GM21528 (cell line): ENCODE data around the gene RBM20.
"Not testable (repeated sequence)": the region's sequence is repeated elsewhere in the genome, so short reads cannot be mapped to it uniquely, and the experiment has no call there.

Source experiments
- ATAC-seq: cut with Tn5 transposase; IDR thresholded peaks from one replicate; pipeline ENCODE4 v1.9.1; 2021; ENCODE audit warnings: mild to moderate bottlenecking, moderate library complexity; ENCODE audit not compliant: unreplicated experiment, low FRiP score

RBM20 gene

DNA sequence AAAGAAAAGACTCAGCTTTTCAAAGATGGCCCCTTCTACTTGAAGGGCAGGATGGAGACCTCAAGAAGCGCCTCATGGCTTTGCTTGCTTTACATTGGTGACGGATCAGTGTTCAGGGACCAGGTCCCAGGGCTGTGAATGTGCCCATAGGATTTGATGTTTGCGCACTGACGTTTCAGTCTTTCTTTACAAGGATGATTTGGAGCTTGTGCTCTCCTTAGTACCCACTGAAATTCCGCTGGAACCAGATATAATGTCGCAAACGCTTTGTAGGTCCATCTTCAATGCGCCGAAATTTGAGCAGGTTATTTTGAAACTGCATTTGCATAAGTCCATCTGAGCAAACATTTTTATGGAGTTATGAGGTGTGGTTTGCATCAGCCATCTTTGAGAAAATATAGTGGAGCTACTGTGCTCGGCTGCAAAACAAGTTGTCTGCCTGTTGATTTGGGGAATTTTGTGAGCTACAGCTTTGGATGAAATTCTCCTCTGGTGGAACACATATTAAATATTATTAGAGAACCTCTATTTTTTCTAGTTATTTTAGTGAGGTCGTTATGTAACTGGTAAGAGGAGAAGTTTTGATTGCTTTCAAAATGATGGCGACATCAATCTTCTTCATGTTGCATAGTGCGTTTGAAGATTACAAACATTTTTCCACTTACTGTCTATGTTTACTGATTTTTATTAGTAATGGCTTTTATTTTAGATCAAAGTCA, 2.4 kb downstream of the RBM20 start:
- no peak for ATAC-seq

DNA sequence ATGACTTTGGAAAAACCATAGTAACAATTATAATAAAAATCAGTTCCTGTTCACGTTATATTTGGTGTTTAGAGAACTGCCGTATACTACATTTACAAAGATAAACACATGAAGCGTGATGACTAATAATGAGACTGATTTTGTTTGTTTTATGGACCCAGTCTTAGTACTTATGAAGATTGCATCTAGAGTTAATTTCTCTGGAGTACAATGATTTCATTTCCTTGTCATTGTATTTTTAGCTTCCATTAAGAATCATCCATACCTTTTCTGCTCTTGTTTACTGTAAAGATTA, 2.9 kb downstream of the RBM20 start:
- ATAC-seq: no peak

DNA sequence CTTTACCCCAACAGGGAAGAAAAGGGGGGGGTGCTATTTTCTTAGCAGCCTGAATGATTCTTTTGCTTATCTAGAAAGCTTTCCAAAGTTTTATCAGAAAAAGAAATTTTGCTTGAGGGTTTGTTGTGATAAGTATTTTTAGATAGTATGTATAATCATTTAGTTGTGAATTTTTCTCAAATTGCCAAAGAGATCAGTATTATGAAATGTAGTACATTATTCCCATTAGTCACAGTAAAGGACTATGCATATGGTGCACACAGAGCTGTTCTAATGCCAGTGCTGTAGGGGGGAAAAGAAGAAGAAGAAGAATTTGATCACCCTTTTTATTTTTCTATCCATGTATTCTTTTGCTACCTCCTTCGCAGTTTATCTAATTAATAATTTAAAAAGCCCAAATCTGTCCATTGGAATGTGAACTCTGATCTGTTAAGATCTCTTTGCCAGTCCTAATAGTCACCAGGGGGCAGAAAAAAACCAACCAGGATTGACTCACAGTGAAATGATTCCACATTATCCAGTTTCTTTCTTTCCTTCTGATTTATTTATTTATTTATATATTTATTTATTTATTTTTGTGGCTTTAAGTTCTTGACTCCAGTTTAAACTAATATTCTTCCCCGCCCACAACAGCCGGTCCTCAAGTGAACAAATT, 4.7 kb downstream of the RBM20 start:
- no peak for ATAC-seq

DNA sequence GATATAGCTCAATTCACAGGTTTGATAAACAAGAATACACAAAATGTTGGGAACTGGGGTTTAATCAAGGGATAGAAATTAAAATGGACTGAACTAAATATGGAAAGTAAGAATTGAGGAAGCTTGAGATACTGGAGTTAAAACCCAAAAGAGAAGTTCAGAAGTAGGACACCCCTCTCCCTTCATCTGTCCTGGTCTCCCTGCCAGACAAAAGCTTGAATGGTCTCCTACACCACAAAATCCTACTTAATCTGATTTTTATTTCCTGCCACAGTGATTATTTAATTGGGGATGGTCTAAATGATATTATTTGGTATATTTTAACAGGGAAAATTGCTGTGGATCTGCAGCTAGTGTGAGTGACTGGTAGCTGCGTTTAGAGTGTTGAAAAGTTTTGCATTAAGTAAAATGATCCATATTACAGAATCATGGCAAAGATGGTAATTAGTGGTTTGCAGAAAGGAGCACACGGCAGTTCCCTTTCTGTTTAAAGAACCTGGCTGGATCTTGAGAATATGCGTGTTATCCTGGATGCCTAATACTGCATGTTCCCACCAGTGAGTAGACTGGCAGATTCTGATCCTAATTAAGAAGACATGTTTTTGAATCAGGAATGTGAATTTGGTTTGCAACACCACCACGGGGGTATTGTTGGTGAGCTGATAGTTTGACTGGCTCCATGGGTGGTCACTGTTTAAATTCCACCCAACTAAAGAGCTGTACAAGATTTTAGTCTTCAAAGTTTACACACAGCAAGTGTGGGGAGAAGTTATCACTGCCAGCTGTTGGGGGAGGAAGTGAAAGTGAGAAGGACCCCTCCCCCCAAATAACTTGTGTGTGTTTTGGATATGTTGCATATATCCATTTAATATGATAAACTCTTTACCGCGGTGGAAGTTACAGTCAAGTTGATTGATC, 5.5 kb downstream of the RBM20 start:
- ATAC-seq: no peak

DNA sequence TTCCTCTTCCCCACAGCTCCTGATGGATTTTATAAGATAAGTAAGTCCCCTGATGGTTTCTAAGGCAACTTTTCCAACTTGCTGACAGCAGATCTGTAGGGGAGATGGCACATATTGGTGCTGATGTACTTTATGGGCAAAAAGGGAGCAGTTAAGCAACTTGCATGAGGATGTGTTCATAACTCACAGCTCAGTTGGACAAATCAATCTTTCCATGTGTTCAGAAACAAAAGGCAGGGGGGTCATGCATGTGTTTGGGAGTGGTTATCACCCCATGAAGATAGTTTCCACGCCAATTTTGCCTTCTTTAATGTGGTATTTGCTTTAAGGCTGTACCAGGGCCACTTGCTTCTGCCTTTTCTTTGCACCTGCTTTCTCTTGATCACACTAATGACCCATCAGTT, 6.1 kb downstream of the RBM20 start:
- ATAC-seq: no peak

DNA sequence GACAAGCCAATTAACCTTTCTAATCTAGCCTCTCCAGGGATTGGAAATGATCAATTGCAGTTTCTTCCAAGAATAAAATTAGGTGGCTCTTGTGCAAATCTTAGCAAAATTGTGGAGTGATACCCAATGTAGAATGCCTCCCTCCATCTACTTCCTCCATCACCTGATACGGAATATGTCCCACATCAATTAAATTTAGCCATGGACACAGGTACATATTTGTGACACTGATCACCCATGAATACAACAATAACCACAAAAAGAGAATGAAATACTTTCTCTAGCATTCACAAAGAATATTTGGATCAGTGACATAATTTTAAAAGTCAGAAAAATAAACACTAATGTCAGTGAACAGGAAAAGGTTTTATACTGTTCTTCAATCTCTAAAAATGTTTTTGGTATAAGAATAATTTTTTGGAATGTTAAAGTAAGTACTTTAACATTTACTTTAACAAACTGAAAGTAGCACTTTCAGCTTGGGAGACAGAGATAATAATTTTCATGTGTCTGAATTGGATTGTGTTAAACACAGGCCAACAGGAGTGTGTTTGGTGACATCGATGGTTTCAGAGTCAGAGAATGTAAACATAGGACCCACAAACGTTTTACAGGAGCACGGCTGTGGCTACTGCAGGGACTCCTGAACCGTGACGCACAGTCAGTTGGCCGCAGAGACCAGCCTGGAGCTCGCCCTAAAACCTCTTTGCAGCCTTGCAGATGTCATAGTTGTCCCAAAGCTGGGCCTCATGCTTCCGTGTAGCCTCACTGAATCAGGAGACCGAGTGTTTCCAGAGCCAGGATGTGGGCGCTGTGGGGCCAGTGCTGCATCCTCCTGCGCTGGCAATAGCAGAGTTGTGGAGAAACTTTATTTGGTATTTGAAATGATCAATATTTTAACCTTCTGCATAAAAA, 7.2 kb downstream of the RBM20 start:
- no peak for ATAC-seq

DNA sequence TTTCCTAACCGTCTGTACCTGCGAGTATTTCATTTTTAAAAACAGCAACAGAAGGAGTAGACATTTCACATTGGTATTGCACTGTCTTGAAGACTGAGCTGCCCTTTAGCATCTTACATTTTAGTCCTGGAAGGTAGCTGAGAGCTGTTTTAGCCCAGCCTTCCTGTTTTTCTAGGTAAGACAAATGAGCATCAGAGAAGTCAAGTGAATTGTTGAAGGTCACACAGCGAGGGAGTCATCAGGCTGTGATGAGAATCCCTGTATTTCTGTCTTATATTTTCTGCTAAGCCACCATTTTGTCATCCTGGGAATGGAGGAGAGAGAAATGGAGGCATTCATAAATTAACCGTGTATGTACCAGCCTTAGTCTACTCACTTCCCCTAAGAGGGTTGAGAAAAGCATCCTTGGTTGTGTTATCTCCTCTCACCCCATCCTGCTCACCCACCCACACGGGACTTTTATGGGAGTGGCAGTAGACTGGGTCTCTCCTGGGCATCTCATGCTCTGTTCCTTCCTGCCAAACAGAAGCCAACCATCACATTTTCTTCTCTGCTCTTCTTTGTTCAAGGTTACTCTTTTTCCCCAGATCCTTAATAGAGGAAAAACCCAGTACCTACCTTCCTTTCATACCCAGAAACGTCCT, 8.5 kb downstream of the RBM20 start:
- no peak for ATAC-seq

DNA sequence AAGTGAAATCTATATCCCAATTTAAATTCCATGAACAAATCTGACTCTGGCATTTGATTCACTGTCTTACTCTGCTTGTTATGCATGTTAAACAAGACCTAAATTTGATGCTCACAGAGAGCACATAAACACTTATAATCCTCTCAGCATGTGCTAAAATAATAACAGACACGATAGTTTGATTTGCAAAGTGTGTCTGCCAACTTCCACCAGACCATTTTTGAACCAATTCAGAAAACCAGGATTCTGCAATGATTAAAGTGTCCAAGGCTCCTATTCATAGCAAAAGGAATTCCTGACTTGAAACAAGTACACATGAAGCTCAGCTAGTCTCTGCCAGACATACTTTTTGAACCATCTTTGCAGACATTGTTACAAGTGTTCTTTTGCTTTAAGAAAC, 11.2 kb downstream of the RBM20 start:
- ATAC-seq: no peak

DNA sequence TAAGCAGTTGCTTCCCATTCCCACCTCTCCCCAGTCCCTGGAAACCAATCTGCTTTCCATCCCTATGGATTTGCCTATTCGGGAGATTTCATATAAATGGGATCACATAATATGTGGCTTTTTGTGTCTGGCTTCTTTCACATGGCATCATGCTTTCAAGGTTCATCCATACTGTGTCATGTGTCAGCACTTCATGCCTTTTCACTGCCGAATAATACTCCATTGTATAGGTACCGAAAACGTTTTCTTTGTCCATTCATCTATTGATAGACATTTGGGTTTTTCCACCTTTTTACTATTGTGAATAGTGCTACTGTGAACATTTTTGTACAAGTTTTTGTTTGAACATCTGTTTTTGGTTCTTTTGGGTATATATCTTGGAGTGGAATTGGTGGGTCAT, 12.5 kb downstream of the RBM20 start:
- ATAC-seq: no peak

DNA sequence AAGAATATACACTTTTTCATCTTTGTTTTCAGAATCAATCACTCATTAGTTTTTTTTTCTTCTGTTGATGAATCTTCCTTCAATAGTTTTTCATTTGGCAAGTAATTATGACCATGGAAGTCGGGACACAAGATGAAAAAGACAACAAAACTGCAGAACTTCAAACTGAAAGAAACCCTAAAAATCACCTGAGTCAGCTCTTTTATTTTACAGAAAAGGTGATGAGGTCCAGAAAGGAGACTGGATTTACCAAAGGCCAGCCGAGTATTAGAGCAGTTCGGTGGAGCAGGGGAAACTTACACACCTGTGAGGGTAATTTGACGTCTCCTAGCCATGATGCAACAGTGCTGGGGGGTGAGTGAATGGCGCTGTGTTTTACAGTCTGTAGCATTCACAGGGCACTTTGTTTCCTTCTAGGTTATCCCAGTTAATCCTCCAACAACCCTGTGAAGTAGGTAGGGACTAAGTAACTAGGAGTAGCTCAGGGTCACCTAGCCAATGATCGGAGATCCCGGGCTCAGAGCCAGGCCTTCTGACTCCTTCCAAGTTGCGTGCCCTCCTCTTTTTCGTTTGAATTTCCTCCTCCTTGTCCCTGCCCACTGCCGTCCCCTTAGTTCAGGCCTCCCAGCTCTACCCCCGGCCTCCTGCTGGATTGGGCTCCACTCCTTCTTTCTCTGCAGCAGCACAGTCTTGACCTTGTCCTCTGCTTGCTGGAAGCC, 14.0 kb downstream of the RBM20 start:
- no peak for ATAC-seq

DNA sequence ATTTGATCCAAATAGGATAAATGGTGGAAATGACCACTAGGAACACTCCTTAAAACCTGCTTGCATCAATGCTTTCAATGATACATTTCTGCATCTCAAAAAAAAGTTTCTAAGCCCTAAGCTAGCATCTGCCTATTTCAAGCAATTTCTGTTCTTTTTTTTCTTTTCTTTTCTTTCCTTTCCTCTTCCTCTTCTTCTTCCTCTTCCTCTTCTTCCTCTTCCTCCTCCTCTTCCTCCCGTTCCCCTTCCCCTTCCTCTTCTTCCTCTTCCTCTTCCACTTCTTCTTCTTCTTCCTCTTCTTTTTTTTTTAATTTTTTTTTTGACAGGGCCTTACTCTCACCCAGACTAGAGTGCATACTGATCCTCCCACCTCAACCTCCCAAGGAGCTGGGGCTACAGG, 15.4 kb downstream of the RBM20 start:
- no peak for ATAC-seq

DNA sequence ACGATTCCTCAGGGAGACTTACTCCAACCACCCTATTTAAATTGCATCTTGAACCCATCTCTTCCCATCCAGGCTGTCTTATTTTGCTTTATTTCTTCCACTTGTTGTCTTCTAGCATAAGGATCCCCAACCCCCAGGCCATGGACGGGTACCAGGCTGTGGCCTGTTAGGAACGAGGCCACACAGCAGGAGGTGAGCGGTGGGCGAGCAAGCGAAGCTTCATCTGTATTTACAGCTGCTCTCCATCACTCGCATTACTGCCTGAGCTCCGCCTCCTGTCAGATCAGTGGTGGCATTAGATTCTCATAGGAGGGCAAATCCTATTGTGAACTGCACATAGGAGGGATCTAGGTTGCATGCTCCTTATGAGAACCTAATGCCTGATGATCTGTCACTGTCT, 16.2 kb downstream of the RBM20 start:
- ATAC-seq: not testable (repeated sequence)

DNA sequence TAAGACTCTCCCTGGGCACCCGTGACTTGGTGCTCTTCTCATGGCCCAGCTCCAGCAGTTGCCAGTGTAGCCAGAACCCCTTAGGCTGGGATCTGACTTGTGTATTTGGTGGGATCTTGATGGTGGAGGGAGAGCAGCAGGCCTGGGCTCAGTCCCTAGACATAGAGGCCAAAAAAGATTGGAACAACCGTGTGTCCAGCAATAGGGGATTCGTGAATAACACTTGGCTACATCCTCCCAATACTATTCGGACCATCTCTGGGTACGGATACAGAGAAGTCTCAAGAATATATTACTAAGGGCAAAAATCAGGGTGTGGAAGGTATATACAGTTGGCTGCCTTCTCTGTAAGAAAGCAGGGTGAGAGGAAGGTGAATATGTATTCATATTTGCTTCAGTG, 17.2 kb downstream of the RBM20 start:
- ATAC-seq: no peak

DNA sequence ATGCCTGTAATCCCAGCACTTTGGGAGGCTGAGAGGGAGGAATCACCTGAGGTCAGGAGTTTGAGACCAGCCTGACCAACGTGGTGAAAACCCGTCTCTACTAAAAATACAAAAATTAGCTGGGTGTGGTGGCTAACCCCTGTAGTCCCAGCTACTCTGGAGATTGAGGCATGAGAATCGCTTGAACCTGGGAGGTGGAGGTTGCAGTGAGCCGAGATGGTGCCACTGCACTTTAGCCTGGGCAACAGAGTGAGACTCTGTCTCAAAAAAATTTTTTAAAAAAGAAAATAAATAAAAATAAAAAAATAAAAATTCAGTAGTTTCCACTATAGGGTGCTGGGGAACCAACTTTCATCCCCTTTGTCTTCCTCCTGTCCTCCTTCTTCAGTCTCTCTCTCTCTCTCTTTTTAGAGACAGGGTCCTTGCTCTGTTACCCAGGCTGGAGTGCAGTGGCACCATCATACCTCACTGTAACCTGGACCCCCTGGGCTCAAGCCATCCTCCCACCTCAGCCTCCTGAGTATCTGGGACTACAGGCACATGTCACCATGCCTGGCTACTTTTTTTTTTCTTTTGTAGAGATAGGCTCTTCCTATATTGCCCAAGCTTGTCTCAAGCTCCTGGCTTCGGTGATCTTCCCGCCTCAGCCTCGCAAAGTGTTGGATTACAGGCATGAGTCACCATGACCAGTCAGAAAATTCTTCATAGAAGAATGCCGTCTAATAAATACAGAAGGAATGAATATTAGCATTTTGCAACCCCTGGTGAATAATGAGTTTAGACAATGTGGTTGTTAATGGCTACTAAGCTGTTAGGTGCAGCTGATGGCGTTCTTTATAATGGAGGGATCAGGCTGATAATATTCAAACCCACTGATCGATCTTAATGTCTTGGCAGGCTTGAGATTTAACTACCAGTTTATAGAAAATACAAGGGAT, 20.6 kb downstream of the RBM20 start:
- no peak for ATAC-seq

DNA sequence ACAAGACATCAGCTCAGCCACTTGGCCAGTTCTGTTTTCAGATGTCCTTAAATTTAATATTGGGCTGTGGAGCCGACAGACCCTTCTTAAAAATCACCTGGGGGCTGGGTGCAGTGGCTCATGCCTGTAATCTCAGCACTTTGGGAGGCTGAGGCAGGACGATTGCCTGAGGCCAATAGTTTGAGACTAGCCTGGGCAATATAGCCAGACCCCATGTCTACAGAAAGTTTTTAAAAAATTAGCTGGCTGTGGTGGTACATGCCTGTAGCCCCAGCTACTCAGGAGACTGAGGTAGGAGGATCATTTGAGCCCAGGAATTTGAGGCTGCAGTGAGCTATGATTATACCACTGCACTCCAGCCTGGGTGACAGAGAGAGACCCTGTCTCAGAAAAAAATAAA, 22.1 kb downstream of the RBM20 start:
- not testable (repeated sequence) for ATAC-seq

DNA sequence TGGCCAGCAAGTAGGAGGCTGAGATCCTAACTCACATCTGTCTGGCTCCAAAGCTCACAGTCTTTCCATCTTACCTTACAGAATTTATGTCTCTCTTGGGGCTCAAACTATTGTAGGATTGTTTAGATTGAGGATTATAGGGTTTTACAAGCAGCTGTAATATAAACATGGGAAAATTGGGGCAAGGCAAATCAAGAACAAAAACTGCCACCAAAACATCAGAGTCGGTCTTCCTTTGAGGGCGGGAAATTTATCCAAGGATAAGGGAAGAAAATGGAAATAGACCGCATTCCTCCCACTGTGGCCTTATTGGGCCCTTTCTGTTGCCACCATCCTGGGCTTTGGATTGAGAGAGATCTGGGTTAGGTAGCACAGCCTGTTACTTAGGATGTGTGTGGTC, 22.5 kb downstream of the RBM20 start:
- no peak for ATAC-seq

DNA sequence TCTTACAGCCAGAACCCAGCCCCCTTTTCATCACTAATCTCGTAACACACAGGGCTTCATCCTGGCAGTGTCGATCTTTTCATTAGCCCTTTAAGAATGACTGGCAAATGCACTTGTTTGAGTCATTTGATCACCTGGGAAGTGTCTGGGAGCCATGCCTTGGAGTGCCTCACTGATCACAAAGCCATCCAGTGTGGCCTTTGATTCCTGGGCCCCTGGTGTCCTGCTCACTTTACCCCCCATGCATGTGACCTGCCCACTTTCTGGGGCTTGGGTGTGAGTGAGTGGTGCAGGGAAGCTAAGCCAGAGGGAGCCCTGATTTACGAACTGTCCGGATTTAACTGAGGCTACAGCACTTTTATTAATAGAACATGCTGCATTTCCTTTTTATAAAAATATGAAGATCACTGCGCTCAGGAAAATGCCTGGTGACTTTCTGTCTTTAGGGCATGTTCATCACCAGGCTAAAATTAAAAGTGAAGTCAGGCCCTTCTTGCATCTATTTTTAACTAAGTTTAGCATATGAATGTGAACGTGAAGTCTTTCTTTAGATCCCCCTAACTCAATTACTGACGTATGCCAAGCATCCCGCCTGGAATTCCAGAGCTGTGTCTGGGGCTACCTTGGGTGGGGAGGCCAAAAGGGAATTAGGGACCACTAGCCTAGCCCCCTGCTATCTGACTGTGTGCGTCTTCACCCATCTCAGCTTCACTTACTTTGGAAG, 23.6 kb downstream of the RBM20 start:
- ATAC-seq: no peak

DNA sequence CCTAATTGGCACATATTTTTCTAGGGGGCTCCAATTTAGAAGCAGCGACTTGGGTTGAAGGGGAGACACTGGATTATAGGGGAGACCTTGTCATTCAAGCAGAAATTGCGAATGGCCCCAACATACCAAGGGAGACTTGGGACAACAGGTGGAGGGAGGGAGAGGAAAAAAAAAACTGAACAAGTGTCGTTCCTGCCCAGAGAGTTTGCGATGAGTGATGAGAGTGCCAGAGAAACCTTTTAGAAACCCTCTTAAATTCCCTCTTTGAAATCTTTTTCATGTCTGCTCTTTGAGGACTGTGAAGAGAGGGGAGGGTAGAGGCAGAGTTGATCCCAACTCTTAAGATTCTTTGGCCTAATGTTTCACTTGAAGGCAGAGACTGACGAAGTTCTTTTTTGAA, 24.3 kb downstream of the RBM20 start:
- ATAC-seq: no peak
